ENCODE data around the gene CDH19. TPM values are rescaled to one million over a fixed set of nuclear protein-coding genes. Genes with fewer than 3 reads are reported as not detected.

The CDH19 gene
- total RNA-seq, 1 donor: not detected

- Histone ChIP-seq H3K9me3 (ENCODE audit: low read depth, low read length) (peaks cover 2% of the 10 kb centered on the region), H4K20me1 (ENCODE audit: insufficient read depth, low read length) (no peaks in the 10 kb centered on the region), H2AFZ (ENCODE audit: low read length) (no peak overlapping the region), H3K27me3 (ENCODE audit: insufficient read depth, low read length) (no peaks in the 10 kb centered on the region), H3K4me3 (ENCODE audit: insufficient read depth, low read length) (no peak overlapping the region), H3K79me2 (ENCODE audit: insufficient read depth, low read length) (no peaks in the 10 kb centered on the region), H3K4me2 (ENCODE audit: insufficient read depth, low read length) (no peak overlapping the region), H3K36me3 (ENCODE audit: insufficient read depth, low read length) (no peaks in the 10 kb centered on the region), H3K4me1 (ENCODE audit: insufficient read depth, low read length) (no peaks in the 10 kb centered on the region), H3K27ac (ENCODE audit: low read depth, low read length) (no peak overlapping the region)
- TF ChIP-seq CTCF (IDR thresholded peaks at IDR 0.05; ENCODE audit: extremely low read depth, low read depth, low read length): no peak
- DNase-seq (ENCODE audit: insufficient read length, low spot score, missing footprints): no peak
Observed at GRCh38 chr18:66533693-66534092, 70.2 kb downstream of the CDH19 start.

GRCh38 chr18:66523219-66523991, 80.5 kb downstream of the CDH19 start:
- peaks cover 3% of the 10 kb centered on the region for H3K9me3 ChIP-seq (ENCODE audit: low read depth, low read length)
- no peak for TF ChIP-seq CTCF (IDR thresholded peaks at IDR 0.05; ENCODE audit: extremely low read depth, low read depth, low read length)
- no peaks in the 10 kb centered on the region for H3K27me3 ChIP-seq (ENCODE audit: insufficient read depth, low read length)
- no peak overlapping the region for H3K4me2 ChIP-seq (ENCODE audit: insufficient read depth, low read length)
- H2AFZ ChIP-seq (ENCODE audit: low read length): no peak overlapping the region
- H3K4me1 ChIP-seq (ENCODE audit: insufficient read depth, low read length): no peaks in the 10 kb centered on the region
- H3K79me2 ChIP-seq (ENCODE audit: insufficient read depth, low read length): no peaks in the 10 kb centered on the region
- DNase-seq (ENCODE audit: insufficient read length, low spot score, missing footprints): peak; percentile 1
- no peak overlapping the region for H3K27ac ChIP-seq (ENCODE audit: low read depth, low read length)
- no peaks in the 10 kb centered on the region for H3K36me3 ChIP-seq (ENCODE audit: insufficient read depth, low read length)
- H4K20me1 ChIP-seq (ENCODE audit: insufficient read depth, low read length): no peaks in the 10 kb centered on the region
- H3K4me3 ChIP-seq (ENCODE audit: insufficient read depth, low read length): no peak overlapping the region

GRCh38 chr18:66513996-66514395, 89.9 kb downstream of the CDH19 start:
- Histone ChIP-seq H3K36me3 (ENCODE audit: insufficient read depth, low read length) (no peaks in the 10 kb centered on the region), H4K20me1 (ENCODE audit: insufficient read depth, low read length) (no peaks in the 10 kb centered on the region), H3K79me2 (ENCODE audit: insufficient read depth, low read length) (no peaks in the 10 kb centered on the region), H2AFZ (ENCODE audit: low read length) (no peak overlapping the region), H3K4me2 (ENCODE audit: insufficient read depth, low read length) (no peak overlapping the region), H3K27ac (ENCODE audit: low read depth, low read length) (no peak overlapping the region), H3K9me3 (ENCODE audit: low read depth, low read length) (no peaks in the 10 kb centered on the region), H3K4me1 (ENCODE audit: insufficient read depth, low read length) (no peaks in the 10 kb centered on the region), H3K27me3 (ENCODE audit: insufficient read depth, low read length) (no peaks in the 10 kb centered on the region), H3K4me3 (ENCODE audit: insufficient read depth, low read length) (no peak overlapping the region)
- no peak for TF ChIP-seq CTCF (IDR thresholded peaks at IDR 0.05; ENCODE audit: extremely low read depth, low read depth, low read length)
- DNase-seq (ENCODE audit: insufficient read length, low spot score, missing footprints): no peak

- Histone ChIP-seq H3K36me3 (ENCODE audit: insufficient read depth, low read length) (no peaks in the 10 kb centered on the region), H4K20me1 (ENCODE audit: insufficient read depth, low read length) (no peaks in the 10 kb centered on the region), H3K79me2 (ENCODE audit: insufficient read depth, low read length) (no peaks in the 10 kb centered on the region), H2AFZ (ENCODE audit: low read length) (no peak overlapping the region), H3K27ac (ENCODE audit: low read depth, low read length) (no peak overlapping the region), H3K27me3 (ENCODE audit: insufficient read depth, low read length) (no peaks in the 10 kb centered on the region), H3K9me3 (ENCODE audit: low read depth, low read length) (no peaks in the 10 kb centered on the region), H3K4me2 (ENCODE audit: insufficient read depth, low read length) (no peak overlapping the region), H3K4me1 (ENCODE audit: insufficient read depth, low read length) (no peaks in the 10 kb centered on the region), H3K4me3 (ENCODE audit: insufficient read depth, low read length) (no peak overlapping the region)
- no peak for TF ChIP-seq CTCF (IDR thresholded peaks at IDR 0.05; ENCODE audit: extremely low read depth, low read depth, low read length)
- no peak for DNase-seq (ENCODE audit: insufficient read length, low spot score, missing footprints)
Observed at GRCh38 chr18:66511792-66512191, 92.1 kb downstream of the CDH19 start.
